ENCODE data around the gene MRGPRG. TPM values are rescaled to one million over a fixed set of nuclear protein-coding genes. Genes with fewer than 3 reads are reported as not detected.

The MRGPRG gene
- total RNA-seq, 4 donors from 2014 or later, result not detected

GRCh38 chr11:3197044-3197695 lies 21.4 kb downstream of the MRGPRG start:
- no peak for TF ChIP-seq CTCF (IDR thresholded peaks at IDR 0.05)
- TF ChIP-seq POLR2AphosphoS5 (IDR thresholded peaks at IDR 0.05), result no peak
- TF ChIP-seq EP300 (IDR thresholded peaks at IDR 0.05), result no peak
- TF ChIP-seq POLR2A (IDR thresholded peaks at IDR 0.05; ENCODE audit: low read depth), result no peak
- Histone ChIP-seq H3K4me3 (no peak overlapping the region), H3K4me1 (no peaks in the 10 kb centered on the region), H3K36me3 (no peaks in the 10 kb centered on the region), H3K9me3 (no peaks in the 10 kb centered on the region), H3K27ac (replicated peaks in 1 of 4) (no peak overlapping the region), H3K27me3 (peaks cover 0 to 54% (median under 1%) of the 10 kb centered on the region in 4 donors)
- DNase-seq (ENCODE audit: extremely low spot score), result no peak
- 81% methylated on average over 9 of the region's 11 CpGs for WGBS
- intact Hi-C loops (cut with DNase I), result no loop called here

GRCh38 chr11:3196161-3197043 lies 22.2 kb downstream of the MRGPRG start:
- H3K27me3 ChIP-seq, result peaks cover 0 to 46% (median 0%) of the 10 kb centered on the region in 4 donors
- no peak for DNase-seq (ENCODE audit: extremely low spot score)

GRCh38 chr11:3195251-3196160 lies 23.1 kb downstream of the MRGPRG start:
- TF ChIP-seq CTCF (IDR thresholded peaks at IDR 0.05) (peak; percentile 24 to 55 (median 37)), POLR2AphosphoS5 (IDR thresholded peaks at IDR 0.05) (no peak)
- H3K36me3 ChIP-seq, result no peaks in the 10 kb centered on the region
- peaks cover 0 to 37% (median 0%) of the 10 kb centered on the region in 4 donors for H3K27me3 ChIP-seq
- no peak overlapping the region for H3K27ac ChIP-seq (replicated peaks in 1 of 4)
- no peak overlapping the region for H3K4me3 ChIP-seq
- no peak for DNase-seq (ENCODE audit: extremely low spot score)
- H3K4me1 ChIP-seq, result no peaks in the 10 kb centered on the region
- H3K9me3 ChIP-seq, result no peaks in the 10 kb centered on the region
- WGBS, result 54% methylated on average over 12 of the region's 22 CpGs
- intact Hi-C loops (cut with DNase I), result no loop called here

More at GRCh38 chr11:3196161-3197043, 22.2 kb downstream of the MRGPRG start:
- Histone ChIP-seq H3K36me3 (no peaks in the 10 kb centered on the region), H3K9me3 (no peaks in the 10 kb centered on the region), H3K27ac (replicated peaks in 1 of 4) (no peak overlapping the region), H3K4me3 (no peak overlapping the region), H3K4me1 (no peaks in the 10 kb centered on the region)
- intact Hi-C loops (cut with DNase I), result no loop called here
- 76% methylated on average over 14 of the region's 23 CpGs for WGBS
- TF ChIP-seq CTCF (IDR thresholded peaks at IDR 0.05), result no peak
- TF ChIP-seq POLR2AphosphoS5 (IDR thresholded peaks at IDR 0.05), result no peak
- no peak for TF ChIP-seq POLR2A (IDR thresholded peaks at IDR 0.05; ENCODE audit: low read depth)
- TF ChIP-seq EP300 (IDR thresholded peaks at IDR 0.05), result no peak

- WGBS, result 74% methylated on average over 11 of the region's 12 CpGs
- peaks cover 0 to 26% (median 0%) of the 10 kb centered on the region in 4 donors for H3K27me3 ChIP-seq
- DNase-seq (ENCODE audit: extremely low spot score), result no peak
- no peak overlapping the region for H3K4me3 ChIP-seq
- H3K36me3 ChIP-seq, result no peaks in the 10 kb centered on the region
- intact Hi-C loops (cut with DNase I), result no loop called here
- H3K9me3 ChIP-seq, result no peaks in the 10 kb centered on the region
- TF ChIP-seq POLR2AphosphoS5 (IDR thresholded peaks at IDR 0.05) (no peak), EP300 (IDR thresholded peaks at IDR 0.05) (no peak), CTCF (IDR thresholded peaks at IDR 0.05) (no peak), POLR2A (IDR thresholded peaks at IDR 0.05; ENCODE audit: low read depth) (no peak)
- H3K27ac ChIP-seq (replicated peaks in 1 of 4), result no peak overlapping the region
- no peaks in the 10 kb centered on the region for H3K4me1 ChIP-seq
Observed at GRCh38 chr11:3194016-3194816, 24.4 kb downstream of the MRGPRG start.

Data from esophagus muscularis mucosa (tissue), 4 donors.